ENCODE measurements around the gene LACC1.

The LACC1 gene

GRCh38 chr13:43942286-43942685 is 62.6 kb downstream of the LACC1 start:
- Histone ChIP-seq H3K27ac (ENCODE audit: low read length) (no peak overlapping the region), H3K4me3 (ENCODE audit: low read length in 2 of 2) (no peak overlapping the region), H3K9ac (ENCODE audit: low read length in 2 of 2) (no peak overlapping the region), H3K9me3 (ENCODE audit: control insufficient read depth in 2 of 2, low read length in 2 of 2) (no peaks in the 10 kb centered on the region), H3K4me1 (ENCODE audit: control insufficient read depth, insufficient read depth, low read length) (peaks cover 6% of the 10 kb centered on the region), H3K27me3 (ENCODE audit: control insufficient read depth in 1 of 2, insufficient read depth in 2 of 2, low read length in 2 of 2) (no peaks in the 10 kb centered on the region), H3K36me3 (ENCODE audit: control insufficient read depth in 2 of 2, insufficient read depth in 2 of 2, low read length in 2 of 2) (no peaks in the 10 kb centered on the region)
